K562 (cell line): ENCODE data around the gene HHATL. TPM values are rescaled to one million over a fixed set of nuclear protein-coding genes. Genes with fewer than 3 reads are reported as not detected.

Source experiments
- CCNT2 ChIP-seq: IDR thresholded peaks from 2 replicates; pipeline ENCODE4 v1.6.1; 2011; ENCODE audit warnings: borderline replicate concordance, low read depth, mild to moderate bottlenecking, moderate library complexity, mixed read lengths, low read length; ENCODE audit not compliant: insufficient read length; ENCODE audit errors: extremely low read depth
- CTCF ChIP-seq, 3 experiments: IDR thresholded peaks in 2 of 3; conservative IDR thresholded peaks in 1 of 3; 2 replicates each; pipeline ENCODE4 v1.5.1; 2011 to 2012; ENCODE audit warnings: low read length in 3 of 3, mild to moderate bottlenecking in 3 of 3, control low read depth in 2 of 3, improper control_type of control experiment in 1 of 3, inconsistent platforms in 1 of 3, low read depth in 1 of 3, mixed read lengths in 1 of 3, moderate library complexity in 1 of 3; ENCODE audit not compliant: insufficient read depth in 2 of 3
- E2F6 ChIP-seq, 2 experiments: IDR thresholded peaks; 2 replicates each; pipeline ENCODE4 v1.6.1; 2011; ENCODE audit warnings: borderline replicate concordance in 1 of 2, control low read depth in 1 of 2, low read depth in 1 of 2, low read length in 1 of 2, mild to moderate bottlenecking in 1 of 2, mixed read lengths in 1 of 2, moderate library complexity in 1 of 2; ENCODE audit not compliant: insufficient read depth in 1 of 2, insufficient read length in 1 of 2, poor library complexity in 1 of 2, severe bottlenecking in 1 of 2; ENCODE audit errors: extremely low read depth in 1 of 2
- EP400 ChIP-seq: fragments of 450-650 bp; IDR thresholded peaks from 2 replicates; pipeline ENCODE4 v1.6.1; 2017; ENCODE audit warnings: antibody characterized with exemption, mild to moderate bottlenecking, moderate library complexity
- FOXJ2 ChIP-seq: fragments of 200-800 bp; sonication (Bioruptor generic); IDR thresholded peaks from 2 replicates; pipeline ENCODE4 v1.6.1; 2016; ENCODE audit warnings: missing genetic modification characterization, missing compliant biosample characterization
- ID3 ChIP-seq, 2 experiments: fragments of 250-450 bp in 1 of 2; fragments of 450-650 bp in 1 of 2; sonication (Bioruptor Pico) in 1 of 2; IDR thresholded peaks; 2 replicates each; pipeline versions ENCODE4 v1.6.1 to v1.8.0; 2016 to 2021; ENCODE audit warnings: mild to moderate bottlenecking in 2 of 2, moderate library complexity in 2 of 2, missing compliant biosample characterization in 1 of 2, missing genetic modification characterization in 1 of 2
- KDM2B ChIP-seq: fragments of 250-450 bp; sonication (Bioruptor Pico); IDR thresholded peaks from 2 replicates; pipeline ENCODE4 v1.8.0; 2021; ENCODE audit warnings: mild to moderate bottlenecking, moderate library complexity
- MYC ChIP-seq, 2 experiments: fragments of 250-450 bp in 1 of 2; sonication (Bioruptor Pico) in 1 of 2; IDR thresholded peaks; 2 replicates each; pipeline versions ENCODE4 v1.5.1 to v1.6.1; 2012 to 2021; ENCODE audit warnings: low read depth in 2 of 2, borderline replicate concordance in 1 of 2, improper control_type of control experiment in 1 of 2, low read length in 1 of 2, mild to moderate bottlenecking in 1 of 2, moderate library complexity in 1 of 2
- MYNN ChIP-seq, 2 experiments: sonication (generic); formaldehyde crosslinking in 1 of 2; IDR thresholded peaks; 2 replicates each; pipeline versions ENCODE4 v1.5.0 to v1.6.1; 2016 to 2020; ENCODE audit warnings: antibody characterized with exemption in 1 of 2, missing genetic modification reagents in 1 of 2
- NR3C1 ChIP-seq: sonication (generic); formaldehyde crosslinking; IDR thresholded peaks from 2 replicates; pipeline ENCODE4 v1.8.1; 2022; ENCODE audit warnings: missing genetic modification reagents
- RBBP5 ChIP-seq: fragments of 200-600 bp; sonication (generic); IDR thresholded peaks from 2 replicates; pipeline ENCODE4 v1.6.1; 2012; ENCODE audit warnings: borderline replicate concordance, mild to moderate bottlenecking, low read length, control low read depth, inconsistent platforms; ENCODE audit not compliant: insufficient read depth, poor library complexity, severe bottlenecking
- RBM25 ChIP-seq: fragments of 200-400 bp; formaldehyde crosslinking; IDR thresholded peaks from 2 replicates; pipeline ENCODE4 v1.6.1; 2018; ENCODE audit warnings: low read length, low read depth, moderate library complexity; ENCODE audit not compliant: severe bottlenecking
- SAFB ChIP-seq: fragments of 200-400 bp; formaldehyde crosslinking; IDR thresholded peaks from 2 replicates; pipeline ENCODE4 v1.6.1; 2017; ENCODE audit warnings: low read depth, low read length, borderline replicate concordance
- SUPT5H ChIP-seq: fragments of 450-650 bp; IDR thresholded peaks from 2 replicates; pipeline ENCODE4 v1.6.1; 2016
- TAF1 ChIP-seq: IDR thresholded peaks from 2 replicates; pipeline ENCODE4 v1.6.1; 2011; ENCODE audit warnings: mild to moderate bottlenecking, low read length, moderate library complexity; ENCODE audit not compliant: insufficient read depth, control insufficient read depth, severe bottlenecking; ENCODE audit errors: extremely low read depth
- ZBTB7A ChIP-seq: IDR thresholded peaks from 2 replicates; pipeline ENCODE4 v1.6.1; 2011; ENCODE audit warnings: low read depth, mild to moderate bottlenecking, low read length, moderate library complexity, borderline replicate concordance; ENCODE audit not compliant: control insufficient read depth
- ZFP91 ChIP-seq: sonication (generic); formaldehyde crosslinking; IDR thresholded peaks from 2 replicates; pipeline ENCODE4 v1.8.0; 2022; ENCODE audit warnings: mild to moderate bottlenecking, missing genetic modification reagents
- ZNF212 ChIP-seq: fragments of 450-650 bp; formaldehyde crosslinking; IDR thresholded peaks from 2 replicates; pipeline ENCODE4 v1.4.0; 2020; ENCODE audit warnings: mild to moderate bottlenecking
- ZNF3 ChIP-seq: fragments of 250-450 bp; sonication (Bioruptor Pico); IDR thresholded peaks from 2 replicates; pipeline ENCODE4 v1.5.0; 2021; ENCODE audit warnings: mild to moderate bottlenecking, moderate library complexity
- polyA plus RNA-seq, 8 experiments: library from polyadenylated mRNA; depleted of rRNA in 4 of 8; stranded (reverse) in 5 of 8; unstranded in 3 of 8; fragments of >200 nt; fragmentation: Nextera tagmentation in 2 of 8; fragmentation: Illumina TruSeq in 1 of 8; extraction: Ambion mirVana in 2 of 8; extraction: Trizol in 1 of 8; gene quantifications; 2 replicates each; pipeline versions ENCODE4 v1.2.1 to v1.2.3, GENCODE V29; 2011 to 2014; ENCODE audit warnings: inconsistent platforms in 1 of 8, missing spikeins in 1 of 8
- total RNA-seq, 7 experiments: library from RNA; depleted of rRNA in 6 of 7; stranded (reverse); fragments of >200 nt in 6 of 7; fragmentation: Illumina TruSeq in 2 of 7; extraction: Trizol in 2 of 7; gene quantifications; 2 replicates each; pipeline versions ENCODE4 v1.2.1 to v1.2.3, GENCODE V29; 2011 to 2021; ENCODE audit warnings: low replicate concordance in 1 of 7

The HHATL gene
- total and polyA plus RNA-seq, 9 of the 15 experiments (the other 6 are each of a cell fraction or from before 2014, with no cell fraction given) = not detected

GRCh38 chr3:42654331-42655201, 48.0 kb downstream of the HHATL start (continued):
- TF ChIP-seq E2F6 (IDR thresholded peaks at IDR 0.05; ENCODE audit: borderline replicate concordance in 1 of 2, extremely low read depth in 1 of 2, insufficient read depth in 1 of 2, insufficient read length in 1 of 2, low read depth in 1 of 2, low read length in 1 of 2, poor library complexity in 1 of 2, severe bottlenecking in 1 of 2) (peak; percentile 93 to 97), ZNF3 (CRISPR knock-in tag) (no peak), SAFB (peak; percentile 86), KDM2B (CRISPR knock-in tag) (peak; percentile 72), ID3 (CRISPR knock-in tag; IDR thresholded peaks at IDR 0.05) (no peak), ID3 (tag; IDR thresholded peaks at IDR 0.05) (peak; percentile 35; the same call in 1 of the 2 replicates), SUPT5H (no peak), CCNT2 (peak; percentile 48), MYNN (IDR thresholded peaks at IDR 0.05) (no peak), MYNN (CRISPR knock-in tag; IDR thresholded peaks at IDR 0.05) (no peak), TAF1 (peak; percentile 18), ZBTB7A (peak; percentile 90; the same call in 1 of the 2 replicates), RBBP5 (peak; percentile 21), ZNF212 (CRISPR knock-in tag) (no peak), MYC (IDR thresholded peaks at IDR 0.05; ENCODE audit: low read depth, low read length) (peak; percentile 75), MYC (CRISPR knock-in tag; IDR thresholded peaks at IDR 0.05; ENCODE audit: borderline replicate concordance, low read depth) (peak; percentile 83; the same call in 1 of the 2 replicates), NR3C1 (peak; percentile 37; the same call in 1 of the 2 replicates), RBM25 (peak; percentile 93), FOXJ2 (tag) (no peak), EP400 (peak; percentile 69; the same call in 1 of the 2 replicates), ZFP91 (CRISPR knock-in tag) (peak; percentile 90), CTCF (IDR thresholded peaks at IDR 0.05 in 2 of 3, conservative IDR thresholded peaks at IDR 0.05 in 1 of 3; ENCODE audit: insufficient read depth in 2 of 3, low read depth in 1 of 3, low read length in 3 of 3) (peak; percentile 24 to 40 (median 29); a peak in 3 of 6 replicates)
